ENCODE data around the gene C11orf91.
"Not testable (repeated sequence)": the region's sequence is repeated elsewhere in the genome, so short reads cannot be mapped to it uniquely, and the experiment has no call there.

C11orf91 gene

GRCh38 chr11:33721984-33722383, 21.4 kb upstream of the C11orf91 start:
- DNase-seq (ENCODE audit: low spot score) = no peak

GRCh38 chr11:33721426-33721825, 20.8 kb upstream of the C11orf91 start:
- no peak for DNase-seq (ENCODE audit: low spot score)

- DNase-seq (ENCODE audit: low spot score) = no peak
Observed at GRCh38 chr11:33719587-33719986, 19.0 kb upstream of the C11orf91 start.

GRCh38 chr11:33718440-33718839, 17.8 kb upstream of the C11orf91 start:
- DNase-seq (ENCODE audit: low spot score) = no peak

GRCh38 chr11:33716243-33716642, 15.6 kb upstream of the C11orf91 start:
- DNase-seq (ENCODE audit: low spot score) = no peak

- no peak for DNase-seq (ENCODE audit: low spot score)
Observed at GRCh38 chr11:33713856-33714398, 13.3 kb upstream of the C11orf91 start.

GRCh38 chr11:33713151-33713855, 12.7 kb upstream of the C11orf91 start:
- DNase-seq (ENCODE audit: low spot score) = no peak

GRCh38 chr11:33712436-33712835, 11.8 kb upstream of the C11orf91 start:
- no peak for DNase-seq (ENCODE audit: low spot score)

GRCh38 chr11:33709466-33709865, 8.8 kb upstream of the C11orf91 start:
- no peak for DNase-seq (ENCODE audit: low spot score)

- no peak for DNase-seq (ENCODE audit: low spot score)
Observed at GRCh38 chr11:33708985-33709384, 8.4 kb upstream of the C11orf91 start.

- DNase-seq (ENCODE audit: low spot score) = not testable (repeated sequence)
Observed at GRCh38 chr11:33707831-33708230, 7.2 kb upstream of the C11orf91 start.

GRCh38 chr11:33706966-33707365, 6.3 kb upstream of the C11orf91 start:
- DNase-seq (ENCODE audit: low spot score) = no peak

GRCh38 chr11:33706546-33706945, 5.9 kb upstream of the C11orf91 start:
- DNase-seq (ENCODE audit: low spot score) = no peak

GRCh38 chr11:33704240-33705002, 3.8 kb upstream of the C11orf91 start:
- DNase-seq (ENCODE audit: low spot score) = peak; percentile 74

- DNase-seq (ENCODE audit: low spot score) = no peak
Observed at GRCh38 chr11:33703788-33704187, 3.2 kb upstream of the C11orf91 start.

GRCh38 chr11:33703234-33703633, 2.6 kb upstream of the C11orf91 start:
- DNase-seq (ENCODE audit: low spot score) = no peak

GRCh38 chr11:33701302-33702230, 940 bp upstream of the C11orf91 start:
- DNase-seq (ENCODE audit: low spot score) = peak; percentile 90

GRCh38 chr11:33700063-33700501, 544 bp downstream of the C11orf91 start:
- DNase-seq (ENCODE audit: low spot score) = no peak

- DNase-seq (ENCODE audit: low spot score) = no peak
Observed at GRCh38 chr11:33699515-33700062, 1.0 kb downstream of the C11orf91 start.

- DNase-seq (ENCODE audit: low spot score) = no peak
Observed at GRCh38 chr11:33698921-33699320, 1.7 kb downstream of the C11orf91 start.

GRCh38 chr11:33697997-33698396, 2.6 kb downstream of the C11orf91 start:
- no peak for DNase-seq (ENCODE audit: low spot score)
